ENCODE data around the gene EPB41L3.

- no peak for TF ChIP-seq POLR2A (IDR thresholded peaks at IDR 0.05)
- TF ChIP-seq CTCF (IDR thresholded peaks at IDR 0.05) = no peak
- no peak for TF ChIP-seq EP300 (IDR thresholded peaks at IDR 0.05)
Observed at GRCh38 chr18:5451150-5451549, 92.6 kb downstream of the EPB41L3 start.

Measured in suprapubic skin (tissue), 3 donors.